Limb (tissue), 2 donors: Measurements from ENCODE around the gene PLA2G6.

Experiments
- DNase-seq, 2 donors: peaks; one replicate each; pipeline ENCODE4 v3.0.0-alpha.2; 2016; ENCODE audit errors: extremely low spot score in 2 of 2

PLA2G6 gene, protein sequence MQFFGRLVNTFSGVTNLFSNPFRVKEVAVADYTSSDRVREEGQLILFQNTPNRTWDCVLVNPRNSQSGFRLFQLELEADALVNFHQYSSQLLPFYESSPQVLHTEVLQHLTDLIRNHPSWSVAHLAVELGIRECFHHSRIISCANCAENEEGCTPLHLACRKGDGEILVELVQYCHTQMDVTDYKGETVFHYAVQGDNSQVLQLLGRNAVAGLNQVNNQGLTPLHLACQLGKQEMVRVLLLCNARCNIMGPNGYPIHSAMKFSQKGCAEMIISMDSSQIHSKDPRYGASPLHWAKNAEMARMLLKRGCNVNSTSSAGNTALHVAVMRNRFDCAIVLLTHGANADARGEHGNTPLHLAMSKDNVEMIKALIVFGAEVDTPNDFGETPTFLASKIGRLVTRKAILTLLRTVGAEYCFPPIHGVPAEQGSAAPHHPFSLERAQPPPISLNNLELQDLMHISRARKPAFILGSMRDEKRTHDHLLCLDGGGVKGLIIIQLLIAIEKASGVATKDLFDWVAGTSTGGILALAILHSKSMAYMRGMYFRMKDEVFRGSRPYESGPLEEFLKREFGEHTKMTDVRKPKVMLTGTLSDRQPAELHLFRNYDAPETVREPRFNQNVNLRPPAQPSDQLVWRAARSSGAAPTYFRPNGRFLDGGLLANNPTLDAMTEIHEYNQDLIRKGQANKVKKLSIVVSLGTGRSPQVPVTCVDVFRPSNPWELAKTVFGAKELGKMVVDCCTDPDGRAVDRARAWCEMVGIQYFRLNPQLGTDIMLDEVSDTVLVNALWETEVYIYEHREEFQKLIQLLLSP

DNA sequence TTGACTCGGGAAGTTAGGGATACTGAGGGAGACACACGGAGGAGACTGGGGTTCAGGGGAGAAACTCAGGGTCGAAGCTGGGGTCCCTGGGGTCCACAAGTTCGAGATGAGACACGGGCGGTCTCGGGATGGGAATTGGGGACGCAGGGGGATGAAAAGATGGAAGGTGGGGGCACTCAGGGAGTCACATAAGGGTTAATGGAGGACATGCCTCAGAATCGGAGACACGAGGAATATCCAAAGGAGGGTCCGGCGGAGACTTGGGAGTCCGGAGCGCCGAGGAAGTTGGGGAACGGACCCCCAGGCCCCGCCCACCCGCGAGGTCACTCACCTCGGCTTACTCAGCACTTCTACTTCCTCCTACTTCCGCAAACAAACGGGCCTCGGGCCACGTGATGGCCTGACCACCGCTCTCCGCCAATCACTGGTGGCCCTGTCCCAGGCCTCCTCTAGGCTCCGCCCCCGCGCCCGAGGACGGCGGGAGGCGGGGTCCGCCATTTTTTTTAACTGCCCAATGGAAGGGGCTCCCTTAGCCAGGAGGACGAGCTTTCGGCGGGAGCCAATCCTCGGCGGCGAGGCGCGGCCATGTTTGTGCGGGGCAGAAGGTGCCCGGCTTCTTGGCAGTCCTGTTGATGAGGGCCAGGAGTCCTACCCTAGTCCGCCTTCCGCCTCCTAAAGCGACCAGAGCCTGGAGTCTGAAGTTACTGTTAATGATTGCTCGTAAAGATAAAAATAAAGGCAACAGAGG, at the start of gene PLA2G6:
PLA2G6 (minus strand) TSS at position 378 of the 748 bp plus-strand sequence. CDS start 12,404 bp downstream, outside the sequence.
- DNase-seq = peak; percentile 99

GRCh38 chr22:38230916-38231315, 49.3 kb upstream of the PLA2G6 start:
- no peak for DNase-seq

DNA sequence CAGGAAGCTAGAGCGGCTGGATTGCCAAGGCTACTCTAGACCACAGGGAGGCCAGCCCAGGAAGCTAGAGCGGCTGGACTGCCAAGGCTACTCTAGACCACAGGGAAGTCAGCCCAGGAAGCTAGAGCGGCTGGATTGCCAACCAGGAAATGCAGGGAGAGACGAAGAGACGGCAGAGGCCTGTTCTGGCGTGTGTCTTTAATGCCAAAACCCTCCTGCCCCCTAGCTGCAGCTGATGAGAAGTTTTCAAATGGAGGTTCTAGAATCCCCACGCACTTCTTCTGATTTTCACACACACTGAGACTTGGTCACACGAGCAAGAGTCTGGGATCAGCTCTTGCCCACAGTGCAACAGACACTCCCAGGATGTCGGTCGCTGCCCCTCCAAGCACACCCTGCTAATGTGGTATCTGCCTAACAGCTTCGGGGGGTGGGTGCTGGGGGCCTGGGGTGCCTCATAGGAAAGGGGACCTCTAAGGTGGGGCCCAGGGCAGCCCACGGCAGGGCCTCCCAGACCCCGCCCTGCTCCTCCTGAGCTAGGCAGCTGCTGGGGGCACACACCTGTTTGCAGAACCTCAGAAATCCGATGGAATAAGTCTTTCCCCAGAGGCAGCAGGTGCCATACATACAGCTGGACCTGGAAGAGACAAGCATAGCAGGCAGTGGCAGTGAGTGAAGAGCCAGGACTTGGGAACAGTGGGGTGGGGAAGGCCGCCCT, 48.6 kb upstream of the PLA2G6 start:
- no peak for DNase-seq

- DNase-seq = no peak
These were observed 47.5 kb upstream of the PLA2G6 start for GRCh38 chr22:38228873-38229740.

- DNase-seq = no peak
These were observed 46.8 kb upstream of the PLA2G6 start for GRCh38 chr22:38228326-38228872.

DNA sequence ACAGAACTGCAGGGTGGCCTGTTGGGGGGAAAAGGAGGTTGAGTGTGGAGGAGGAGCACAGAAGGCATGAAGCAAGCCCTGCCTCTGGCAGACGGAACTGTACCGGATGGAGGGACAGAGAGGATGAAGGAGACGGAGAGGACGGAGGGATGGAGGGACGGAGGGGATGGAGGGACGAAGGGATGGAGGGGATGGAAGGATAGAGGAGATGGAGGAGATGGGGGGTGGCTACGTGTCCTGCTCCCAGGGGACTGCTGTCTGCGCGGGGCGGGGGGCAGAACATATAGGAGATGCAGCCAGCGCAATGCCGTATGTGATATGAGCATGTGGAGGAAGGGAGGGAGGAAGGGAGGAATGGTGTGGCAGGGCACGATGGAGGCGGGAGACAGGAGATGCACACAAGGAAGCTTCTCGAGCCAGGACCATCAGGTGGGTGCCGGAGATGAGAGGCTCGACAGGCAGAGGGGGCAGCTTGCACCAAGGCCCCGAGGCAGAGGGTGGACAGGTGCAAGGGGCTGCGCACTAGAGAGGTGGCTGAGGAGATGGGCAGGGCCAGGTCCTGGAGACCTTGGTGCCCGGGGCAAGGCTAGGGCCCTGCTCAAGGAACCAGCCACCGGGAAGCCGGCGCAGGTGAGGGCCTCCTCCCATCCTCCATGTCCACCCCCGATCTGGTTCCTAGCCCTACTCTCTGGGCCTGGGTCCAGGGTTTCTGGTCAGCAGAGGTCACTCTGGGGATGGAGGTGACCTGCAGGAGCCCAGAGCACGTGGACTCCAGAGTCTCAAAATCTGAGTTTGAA, 45.4 kb upstream of the PLA2G6 start:
- no peak for DNase-seq

DNA sequence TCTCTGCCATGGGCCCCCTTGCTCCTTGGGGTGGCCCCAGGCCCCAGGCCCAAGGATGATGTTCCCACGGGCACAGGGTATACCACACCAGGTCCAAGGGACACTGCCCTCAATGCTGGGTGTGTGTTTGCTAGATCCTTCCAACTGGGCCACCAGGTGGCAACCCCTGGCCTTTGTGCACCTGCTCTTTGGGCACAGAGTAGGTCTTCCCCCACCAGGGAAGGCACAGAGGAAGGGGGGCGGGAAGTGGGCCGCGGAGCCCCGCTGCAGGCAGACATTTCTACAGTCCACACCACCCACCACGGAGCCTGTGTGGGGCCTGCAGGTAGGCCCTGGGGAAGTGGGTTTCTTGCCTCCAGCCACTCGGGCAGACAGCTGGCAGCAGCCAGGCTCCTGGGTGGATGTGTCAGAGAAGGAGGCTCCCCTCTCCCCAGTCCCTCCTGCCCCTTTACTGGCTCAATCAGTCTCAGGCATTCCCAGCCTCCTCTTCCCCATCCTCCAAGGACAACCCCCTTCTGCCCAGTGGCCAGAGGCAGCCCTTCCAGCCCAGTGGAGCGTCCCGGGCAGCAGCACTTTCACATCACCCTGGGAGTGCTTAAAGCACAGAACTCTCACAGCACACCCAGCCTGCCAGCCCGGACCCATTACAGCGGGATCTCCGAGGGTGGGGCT, 41.8 kb upstream of the PLA2G6 start:
- DNase-seq = no peak

GRCh38 chr22:38222797-38223119, 41.1 kb upstream of the PLA2G6 start:
- no peak for DNase-seq

DNA sequence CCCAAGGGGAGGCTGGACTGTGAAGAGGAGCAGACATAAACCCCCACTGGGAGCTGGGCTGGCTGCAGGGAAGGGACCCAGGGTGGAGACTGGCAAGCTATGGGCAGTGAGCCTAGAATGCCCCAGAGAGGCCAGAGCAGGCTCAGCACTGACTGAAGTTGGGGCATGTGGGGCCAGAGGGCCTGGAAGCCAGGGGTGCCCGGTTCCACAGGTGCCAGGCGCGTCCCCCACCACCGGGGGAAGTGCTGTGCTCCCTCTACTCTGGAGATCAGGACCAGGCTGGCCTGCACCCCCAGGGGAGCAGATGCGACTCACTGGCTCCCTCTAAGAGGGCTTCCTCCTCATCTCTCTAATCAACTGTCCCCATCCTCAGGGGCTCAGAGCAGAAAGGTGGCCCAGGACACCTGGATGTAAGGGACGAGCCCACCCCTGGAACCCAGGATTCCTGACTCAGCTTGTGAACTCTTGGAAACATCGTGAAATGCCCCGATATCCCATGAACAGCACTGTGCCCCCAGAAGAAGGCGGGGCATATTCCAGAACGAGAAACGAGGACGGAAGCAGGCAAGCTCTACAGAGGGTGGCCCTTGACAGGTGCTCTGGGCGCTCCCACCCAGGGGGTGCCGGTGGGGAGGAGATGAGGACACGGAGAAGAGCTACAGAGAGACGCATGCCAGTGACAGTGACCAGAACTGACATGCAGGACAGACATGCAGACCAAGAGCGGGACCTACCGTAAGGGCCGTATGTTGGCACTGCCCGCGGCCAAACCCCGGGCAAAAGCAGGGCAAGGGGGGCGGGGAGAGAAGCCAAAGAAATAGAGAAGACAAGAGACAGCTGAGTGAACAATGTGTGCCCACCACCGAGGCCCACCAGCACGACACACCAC, 40.5 kb upstream of the PLA2G6 start:
- DNase-seq = no peak

- no peak for DNase-seq
These were observed 39.8 kb upstream of the PLA2G6 start for GRCh38 chr22:38221407-38221806.

DNA sequence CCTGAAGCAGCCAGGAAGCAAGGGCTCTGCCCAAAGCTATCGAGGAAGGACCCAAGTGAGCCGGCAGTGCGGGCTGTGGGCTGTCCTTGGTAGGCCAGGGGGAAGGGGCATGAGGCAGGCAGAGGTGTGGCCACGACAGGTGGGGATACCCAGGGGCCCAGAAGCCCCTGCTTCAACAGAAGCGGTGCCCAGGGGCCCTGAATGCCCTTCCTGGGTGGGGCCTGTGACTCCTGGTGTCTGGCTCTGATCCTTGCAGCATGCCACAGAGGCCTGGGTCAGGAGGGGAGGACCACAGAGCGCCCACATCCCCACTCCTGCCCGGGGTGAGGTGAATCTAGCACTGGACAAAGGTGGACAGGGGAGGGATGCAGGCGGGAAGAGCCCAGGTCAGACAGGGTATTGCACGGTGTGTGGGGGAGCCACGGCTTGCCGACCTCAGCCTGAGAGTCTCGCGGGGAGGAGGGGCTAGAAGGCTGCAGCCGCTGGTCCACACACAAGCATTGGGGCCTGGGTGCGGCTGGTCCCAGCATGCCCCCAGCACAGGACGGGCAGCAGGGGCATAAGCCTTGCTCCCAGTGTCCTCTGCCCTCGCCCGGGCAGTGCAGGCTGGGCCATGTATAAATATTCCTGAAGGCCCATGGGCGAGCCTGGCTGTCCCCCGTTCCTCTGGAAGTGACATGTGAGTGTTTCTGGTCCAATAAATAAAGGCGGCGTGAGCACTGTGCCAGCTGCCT, 39.2 kb upstream of the PLA2G6 start:
- no peak for DNase-seq

DNA sequence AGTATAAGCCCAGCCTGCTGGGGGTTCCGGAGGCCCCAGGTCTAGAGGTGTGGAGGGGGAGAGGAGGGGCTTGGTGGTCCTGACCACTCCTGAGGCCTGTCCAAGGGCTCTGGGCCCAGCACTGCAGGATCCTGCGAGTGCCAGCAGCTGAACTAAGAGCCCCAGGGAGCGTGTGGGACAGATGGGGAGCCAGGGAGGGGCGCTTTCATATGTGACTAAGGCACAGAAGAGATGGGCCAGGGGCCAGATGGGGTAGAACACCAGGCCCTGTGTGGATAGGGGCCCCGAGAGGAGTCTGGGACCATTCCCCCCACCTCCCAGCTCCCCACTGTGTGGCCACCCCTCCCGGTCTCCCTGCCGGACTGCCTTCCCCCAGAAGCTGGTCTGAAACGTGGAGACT, 38.5 kb upstream of the PLA2G6 start:
- no peak for DNase-seq

DNA sequence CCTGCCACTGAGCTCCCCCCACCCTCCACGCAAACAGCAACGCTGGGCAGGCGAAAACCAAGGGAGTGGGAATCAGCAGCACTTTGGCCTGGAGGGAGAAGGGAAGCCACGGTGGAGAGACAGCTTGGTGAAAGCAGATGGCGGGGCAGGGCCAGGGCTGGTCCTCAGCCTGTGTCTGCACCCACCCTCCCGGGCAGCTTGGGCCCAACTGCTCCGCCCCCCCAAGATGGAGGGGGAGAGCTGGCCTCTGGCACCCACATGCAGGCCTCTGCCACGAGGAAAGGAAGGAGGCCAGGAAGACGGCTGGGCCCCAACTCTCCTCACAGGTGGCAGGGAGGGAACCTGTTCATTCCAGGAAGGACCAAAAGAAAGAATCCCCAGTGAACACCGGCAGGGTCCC, 38.0 kb upstream of the PLA2G6 start:
- no peak for DNase-seq

GRCh38 chr22:38218661-38219622, 37.3 kb upstream of the PLA2G6 start:
- peak; percentile 39 to 69 for DNase-seq

GRCh38 chr22:38215156-38216038, 33.8 kb upstream of the PLA2G6 start:
- DNase-seq = no peak
